ENCODE measurements around the gene TRIM6.

TRIM6 gene

DNA sequence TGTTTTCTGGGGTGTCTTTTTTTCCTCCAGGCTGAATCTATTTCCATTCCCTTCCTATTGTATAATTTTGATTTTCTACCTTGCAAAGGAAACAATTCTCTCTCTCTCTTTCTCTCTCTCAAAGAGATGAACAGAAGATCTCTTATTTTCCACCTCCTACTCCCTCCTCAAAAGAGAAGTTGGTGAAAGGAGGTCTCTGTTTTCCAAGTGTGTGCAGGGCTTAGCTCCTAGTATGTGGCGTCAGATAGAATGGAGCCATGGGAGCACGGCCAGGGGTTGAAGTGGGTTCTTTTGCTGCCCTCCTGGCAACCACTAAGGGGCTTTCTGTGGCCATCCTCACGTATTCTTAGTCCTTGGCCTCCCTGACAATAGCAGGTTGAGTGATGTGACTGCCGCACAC, 28.8 kb downstream of the TRIM6 start:
- peak overlapping the region; percentile 86 for H2AFZ ChIP-seq (ENCODE audit: low read length)
- H3K9ac ChIP-seq (ENCODE audit: low read depth, low read length, poor library complexity, severe bottlenecking), result peak overlapping the region; percentile 79

DNA sequence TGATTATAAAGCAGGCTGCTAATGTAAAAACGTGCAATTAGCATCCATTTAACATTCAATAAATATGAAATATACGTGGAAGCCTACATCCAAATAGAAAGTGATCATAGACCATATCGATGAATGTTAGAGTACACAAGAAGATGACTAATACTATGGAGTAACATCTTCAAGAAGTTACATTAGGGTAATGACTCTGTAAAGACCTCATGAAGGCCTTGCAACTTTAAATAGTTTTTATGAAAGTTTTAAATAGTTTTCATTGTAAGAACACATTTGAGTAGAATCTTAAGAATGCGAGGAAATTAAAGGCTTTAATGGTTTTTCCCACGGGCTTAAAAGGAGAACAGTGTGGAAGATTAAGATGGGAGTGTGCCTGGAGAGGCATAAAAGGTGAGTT, 29.8 kb downstream of the TRIM6 start:
- Histone ChIP-seq H3K4me3 (ENCODE audit: low read length, poor library complexity, severe bottlenecking) (peak overlapping the region; percentile 85), H3K9ac (ENCODE audit: low read depth, low read length, poor library complexity, severe bottlenecking) (no peak overlapping the region)

More for the DNA sequence above, 28.8 kb downstream of the TRIM6 start:
- TF ChIP-seq, protein P1, sequence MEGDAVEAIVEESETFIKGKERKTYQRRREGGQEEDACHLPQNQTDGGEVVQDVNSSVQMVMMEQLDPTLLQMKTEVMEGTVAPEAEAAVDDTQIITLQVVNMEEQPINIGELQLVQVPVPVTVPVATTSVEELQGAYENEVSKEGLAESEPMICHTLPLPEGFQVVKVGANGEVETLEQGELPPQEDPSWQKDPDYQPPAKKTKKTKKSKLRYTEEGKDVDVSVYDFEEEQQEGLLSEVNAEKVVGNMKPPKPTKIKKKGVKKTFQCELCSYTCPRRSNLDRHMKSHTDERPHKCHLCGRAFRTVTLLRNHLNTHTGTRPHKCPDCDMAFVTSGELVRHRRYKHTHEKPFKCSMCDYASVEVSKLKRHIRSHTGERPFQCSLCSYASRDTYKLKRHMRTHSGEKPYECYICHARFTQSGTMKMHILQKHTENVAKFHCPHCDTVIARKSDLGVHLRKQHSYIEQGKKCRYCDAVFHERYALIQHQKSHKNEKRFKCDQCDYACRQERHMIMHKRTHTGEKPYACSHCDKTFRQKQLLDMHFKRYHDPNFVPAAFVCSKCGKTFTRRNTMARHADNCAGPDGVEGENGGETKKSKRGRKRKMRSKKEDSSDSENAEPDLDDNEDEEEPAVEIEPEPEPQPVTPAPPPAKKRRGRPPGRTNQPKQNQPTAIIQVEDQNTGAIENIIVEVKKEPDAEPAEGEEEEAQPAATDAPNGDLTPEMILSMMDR (conservative IDR thresholded peaks at IDR 0.05; ENCODE audit: low read length), result no peak
- no peak for TF ChIP-seq EZH2phosphoT487 (IDR thresholded peaks at IDR 0.05; ENCODE audit: borderline replicate concordance)
- Histone ChIP-seq H3K36me3 (ENCODE audit: insufficient read depth, low read length) (no peaks in the 10 kb centered on the region), H4K20me1 (ENCODE audit: insufficient read depth, low read length, poor library complexity, severe bottlenecking) (no peaks in the 10 kb centered on the region), H3K4me1 (ENCODE audit: insufficient read depth, low read length, poor library complexity, severe bottlenecking) (peaks cover 29% of the 10 kb centered on the region), H3K27me3 (ENCODE audit: insufficient read depth, low read length, poor library complexity, severe bottlenecking) (no peaks in the 10 kb centered on the region), H3K4me2 (ENCODE audit: low read depth, low read length, poor library complexity, severe bottlenecking) (peak overlapping the region; percentile 87), H3K4me3 (ENCODE audit: low read length, poor library complexity, severe bottlenecking) (peak overlapping the region; percentile 85), H3K79me2 (ENCODE audit: insufficient read depth, low read length) (0 out of 2 replicates have a peak, but pooled peaks cover 5% of the 10 kb centered on the region), H3F3A (ENCODE audit: low read depth) (no peaks in the 10 kb centered on the region), H3K9me3 (ENCODE audit: insufficient read depth, low read depth, low read length) (no peaks in the 10 kb centered on the region), H3K9me2 (replicated peaks; ENCODE audit: low read depth, low read length) (no peaks in the 10 kb centered on the region)

DNA sequence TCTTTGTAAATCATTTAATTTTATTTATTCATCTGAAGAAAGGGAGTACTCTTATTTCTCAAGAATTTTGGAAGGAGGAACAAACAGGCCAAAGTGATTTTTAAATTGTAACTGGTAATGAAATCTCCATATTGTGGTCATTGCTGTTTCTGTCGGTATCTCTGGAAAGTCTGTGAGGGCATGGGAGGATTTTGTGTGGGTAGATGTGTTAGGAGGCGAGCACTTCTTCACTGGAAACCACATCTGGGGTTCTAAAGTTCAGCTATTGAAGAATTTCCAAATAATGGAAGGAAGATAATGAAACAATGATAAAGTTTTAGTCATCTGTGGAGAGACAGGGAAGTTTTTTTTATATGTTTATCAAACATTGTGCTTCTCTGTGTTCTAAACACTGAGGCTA, 35.0 kb downstream of the TRIM6 start:
- H3K4me1 ChIP-seq (ENCODE audit: insufficient read depth, low read length, poor library complexity, severe bottlenecking), result peaks cover 14% of the 10 kb centered on the region
- H3K9me3 ChIP-seq (ENCODE audit: insufficient read depth, low read depth, low read length), result no peaks in the 10 kb centered on the region
- H3K9ac ChIP-seq (ENCODE audit: low read depth, low read length, poor library complexity, severe bottlenecking), result no peak overlapping the region
- TF ChIP-seq, protein P1 (conservative IDR thresholded peaks at IDR 0.05; ENCODE audit: low read length), result no peak
- no peak for TF ChIP-seq EZH2phosphoT487 (IDR thresholded peaks at IDR 0.05; ENCODE audit: borderline replicate concordance)
- no peaks in the 10 kb centered on the region for H3K79me2 ChIP-seq (ENCODE audit: insufficient read depth, low read length)
- H3K9me2 ChIP-seq (replicated peaks; ENCODE audit: low read depth, low read length), result no peaks in the 10 kb centered on the region
- no peaks in the 10 kb centered on the region for H3F3A ChIP-seq (ENCODE audit: low read depth)
- no peaks in the 10 kb centered on the region for H3K36me3 ChIP-seq (ENCODE audit: insufficient read depth, low read length)
- no peaks in the 10 kb centered on the region for H4K20me1 ChIP-seq (ENCODE audit: insufficient read depth, low read length, poor library complexity, severe bottlenecking)
- H2AFZ ChIP-seq (ENCODE audit: low read length), result no peak overlapping the region
- H3K4me3 ChIP-seq (ENCODE audit: low read length, poor library complexity, severe bottlenecking), result no peak overlapping the region
- H3K4me2 ChIP-seq (ENCODE audit: low read depth, low read length, poor library complexity, severe bottlenecking), result no peak overlapping the region
- H3K27me3 ChIP-seq (ENCODE audit: insufficient read depth, low read length, poor library complexity, severe bottlenecking), result no peaks in the 10 kb centered on the region

More for the DNA sequence above, 29.8 kb downstream of the TRIM6 start:
- Histone ChIP-seq H3K27me3 (ENCODE audit: insufficient read depth, low read length, poor library complexity, severe bottlenecking) (no peaks in the 10 kb centered on the region), H3F3A (ENCODE audit: low read depth) (no peaks in the 10 kb centered on the region), H3K36me3 (ENCODE audit: insufficient read depth, low read length) (no peaks in the 10 kb centered on the region), H2AFZ (ENCODE audit: low read length) (no peak overlapping the region), H3K9me3 (ENCODE audit: insufficient read depth, low read depth, low read length) (no peaks in the 10 kb centered on the region), H3K79me2 (ENCODE audit: insufficient read depth, low read length) (0 out of 2 replicates have a peak, but pooled peaks cover 5% of the 10 kb centered on the region), H3K9me2 (replicated peaks; ENCODE audit: low read depth, low read length) (no peaks in the 10 kb centered on the region), H4K20me1 (ENCODE audit: insufficient read depth, low read length, poor library complexity, severe bottlenecking) (no peaks in the 10 kb centered on the region), H3K4me1 (ENCODE audit: insufficient read depth, low read length, poor library complexity, severe bottlenecking) (peaks cover 29% of the 10 kb centered on the region), H3K4me2 (ENCODE audit: low read depth, low read length, poor library complexity, severe bottlenecking) (peak overlapping the region; percentile 87)
- no peak for TF ChIP-seq EZH2phosphoT487 (IDR thresholded peaks at IDR 0.05; ENCODE audit: borderline replicate concordance)
- TF ChIP-seq, protein P1 (conservative IDR thresholded peaks at IDR 0.05; ENCODE audit: low read length), result no peak
